ENCODE data around the gene ELMO1. TPM values are rescaled to one million over a fixed set of nuclear protein-coding genes. Genes with fewer than 3 reads are reported as not detected.
A peak's percentile ranks its signal among the peaks of the same experiment; 100 is the strongest.

Gene ELMO1
- total RNA-seq, 2 experiments from 2014 or later = 129 to 137 TPM

DNA sequence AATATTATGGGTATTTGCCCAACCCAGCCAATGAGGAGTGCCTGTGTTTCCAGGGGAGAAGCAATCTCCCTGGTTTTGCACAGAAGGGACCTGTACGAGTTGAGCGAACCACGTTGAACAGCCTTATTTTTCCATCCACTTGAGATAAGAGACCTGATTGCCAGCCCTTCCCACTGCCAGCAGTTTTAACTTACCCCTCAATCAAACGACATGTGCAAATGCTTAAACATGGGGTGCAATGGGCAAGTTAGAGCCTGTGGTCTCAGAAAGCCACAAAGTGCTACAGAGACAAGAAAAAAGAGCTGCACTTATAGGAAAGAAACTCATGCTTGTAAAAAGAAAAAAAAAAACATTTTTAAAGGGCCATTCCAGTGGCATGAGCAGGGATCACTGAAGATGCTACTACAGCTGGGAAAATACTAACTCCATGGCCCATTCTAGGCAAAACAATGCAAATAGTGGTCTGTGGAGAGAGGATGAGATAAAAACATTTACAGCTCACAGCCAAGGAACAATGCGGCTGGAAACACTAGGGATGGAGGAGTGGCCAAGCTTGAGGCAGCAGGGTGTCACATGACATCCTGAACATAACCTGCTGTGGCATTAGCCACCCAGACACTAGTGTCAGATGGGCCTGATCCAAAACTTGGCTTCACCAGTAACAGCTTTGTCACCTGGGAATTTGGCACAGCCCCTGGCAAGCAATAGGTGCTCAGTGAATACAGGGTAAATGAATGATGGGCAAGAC is 162.8 kb downstream of the ELMO1 start:
- Mint-ChIP-seq H3K27ac (peak overlapping the region; percentile 31), H3K36me3 (ENCODE audit: low read depth) (peaks cover 16% of the 10 kb centered on the region), H3K4me1 (ENCODE audit: low read depth) (peaks cover 66% of the 10 kb centered on the region), H3K4me3 (no peak overlapping the region), H3K9me3 (no peaks in the 10 kb centered on the region), H3K27me3 (ENCODE audit: low read depth) (no peaks in the 10 kb centered on the region)
- intact Hi-C loops (cut with micrococcal nuclease) = loop anchor here (1.0 to 2.0 kb wide), 3 partner anchors 67 to 224 kb away; partner anchors contain the start of gene ELMO1
- CTCF ChIA-PET = interaction anchor here (1.2 to 5.1 kb wide), 13 partner anchors 15 to 226 kb away, joined by 3 to 33 read pairs (median 5); no protein-coding TSS in a partner anchor
- peak; percentile 18 for DNase-seq

DNA sequence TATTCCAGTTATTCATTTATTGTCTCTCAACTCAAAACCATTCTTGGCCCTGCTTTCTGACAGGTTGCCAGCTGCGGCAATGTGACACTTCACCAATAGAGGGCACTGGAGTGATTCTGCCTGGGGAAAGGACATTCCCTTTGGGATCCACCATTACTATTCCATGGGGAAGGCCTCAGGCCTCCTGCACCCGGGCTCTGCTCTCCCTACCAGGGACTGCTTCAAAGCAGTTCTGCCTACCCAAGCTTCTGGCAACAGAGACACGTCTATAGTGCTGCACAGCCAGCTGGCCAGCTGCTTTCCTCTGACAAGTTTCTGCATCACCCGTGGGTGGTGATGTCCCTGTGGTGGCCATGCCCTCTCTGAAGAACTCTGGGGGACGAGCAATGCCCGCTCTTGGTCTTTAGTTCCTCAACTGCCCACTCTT is 163.8 kb downstream of the ELMO1 start:
- CTCF ChIA-PET = interaction anchor here (0.7 to 5.1 kb wide), 21 partner anchors 9 to 227 kb away, joined by 3 to 33 read pairs (median 4); no protein-coding TSS in a partner anchor
- no peaks in the 10 kb centered on the region for H3K9me3 Mint-ChIP-seq
- intact Hi-C loops (cut with micrococcal nuclease) = loop anchor here (1.0 to 2.0 kb wide), 5 partner anchors 57 to 225 kb away; partner anchors contain the start of gene ELMO1
- H3K4me3 Mint-ChIP-seq = no peak overlapping the region
- no peak overlapping the region for H3K27ac Mint-ChIP-seq
- H3K27me3 Mint-ChIP-seq (ENCODE audit: low read depth) = no peaks in the 10 kb centered on the region
- H3K36me3 Mint-ChIP-seq (ENCODE audit: low read depth) = peaks cover 16% of the 10 kb centered on the region
- peak; percentile 53 for DNase-seq
- peaks cover 72% of the 10 kb centered on the region for H3K4me1 Mint-ChIP-seq (ENCODE audit: low read depth)

DNA sequence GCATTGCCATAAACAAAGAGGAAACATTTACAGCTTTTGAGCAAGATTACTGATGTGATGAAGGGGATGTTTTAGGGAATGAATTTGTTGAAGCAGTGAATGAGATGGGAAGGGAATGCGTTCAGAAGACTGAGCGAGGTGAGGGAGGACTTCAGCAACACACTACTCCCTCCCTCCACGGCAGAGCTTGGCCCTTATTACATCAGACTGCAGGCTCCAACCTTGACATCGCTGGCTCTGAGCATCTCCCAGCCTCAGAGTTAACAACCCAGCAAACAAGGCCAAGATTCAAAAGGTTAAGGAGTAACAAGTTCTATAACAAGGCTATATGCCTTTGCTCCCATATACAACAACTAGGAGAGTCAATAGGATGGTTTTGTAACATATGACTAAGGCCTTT is 164.4 kb downstream of the ELMO1 start:
- H3K36me3 Mint-ChIP-seq (ENCODE audit: low read depth) = peaks cover 18% of the 10 kb centered on the region
- no peaks in the 10 kb centered on the region for H3K27me3 Mint-ChIP-seq (ENCODE audit: low read depth)
- DNase-seq = no peak
- CTCF ChIA-PET = interaction anchor here (0.7 to 5.1 kb wide), 20 partner anchors 9 to 227 kb away, joined by 3 to 33 read pairs (median 4); no protein-coding TSS in a partner anchor
- no peaks in the 10 kb centered on the region for H3K9me3 Mint-ChIP-seq
- intact Hi-C loops (cut with micrococcal nuclease) = loop anchor here (1.0 to 2.0 kb wide), 3 partner anchors 58 to 211 kb away; partner anchors contain the start of gene ELMO1
- H3K27ac Mint-ChIP-seq = no peak overlapping the region
- H3K4me1 Mint-ChIP-seq (ENCODE audit: low read depth) = peaks cover 72% of the 10 kb centered on the region
- H3K4me3 Mint-ChIP-seq = no peak overlapping the region

DNA sequence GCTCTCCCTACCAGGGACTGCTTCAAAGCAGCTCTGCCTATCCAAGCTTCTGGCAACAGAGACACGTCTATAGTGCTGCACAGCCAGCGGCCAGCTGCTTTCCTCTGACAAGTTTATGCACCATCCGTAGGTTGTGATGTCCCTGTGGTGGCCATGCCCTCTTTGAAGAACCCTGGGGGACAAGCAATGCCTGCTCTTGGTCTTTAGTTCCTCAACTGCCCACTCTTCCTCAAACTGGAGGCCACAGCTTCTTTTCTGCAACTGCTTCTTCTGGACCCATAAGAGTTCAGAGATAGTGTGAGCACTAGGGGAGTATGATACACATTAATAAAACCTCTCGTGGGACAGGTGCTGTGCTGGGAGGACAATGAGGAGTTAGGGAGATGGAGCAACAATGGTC is 164.9 kb downstream of the ELMO1 start:
- intact Hi-C loops (cut with micrococcal nuclease) = loop anchor here (1.0 to 2.0 kb wide), 3 partner anchors 59 to 212 kb away; partner anchors contain the start of gene ELMO1
- H3K4me3 Mint-ChIP-seq = no peak overlapping the region
- DNase-seq = no peak
- H3K4me1 Mint-ChIP-seq (ENCODE audit: low read depth) = peaks cover 71% of the 10 kb centered on the region
- no peak overlapping the region for H3K27ac Mint-ChIP-seq
- no peaks in the 10 kb centered on the region for H3K27me3 Mint-ChIP-seq (ENCODE audit: low read depth)
- H3K9me3 Mint-ChIP-seq = no peaks in the 10 kb centered on the region
- H3K36me3 Mint-ChIP-seq (ENCODE audit: low read depth) = peaks cover 21% of the 10 kb centered on the region
- CTCF ChIA-PET = interaction anchor here (1.1 to 5.1 kb wide), 5 partner anchors 8 to 211 kb away, joined by 3 to 33 read pairs (median 5); no protein-coding TSS in a partner anchor

DNA sequence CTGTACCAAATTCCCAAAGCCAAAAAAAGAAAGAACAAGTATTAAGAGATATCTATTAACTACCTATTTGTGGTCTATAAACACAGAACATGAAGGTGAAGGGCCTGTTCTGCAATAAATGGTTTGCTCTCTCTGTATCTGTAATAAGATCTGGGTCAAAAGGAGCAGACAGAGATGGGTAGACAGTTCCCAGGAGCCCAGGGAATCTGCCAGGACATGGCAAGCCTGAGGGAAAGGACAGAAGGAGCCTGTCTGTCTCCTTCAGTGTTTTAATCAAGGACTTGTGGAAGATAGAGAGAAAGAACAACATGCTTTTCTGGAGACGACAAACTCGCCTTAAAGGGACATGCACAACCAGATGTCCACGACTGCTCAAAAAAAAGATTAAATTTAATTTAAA is 165.7 kb downstream of the ELMO1 start:
- H3K4me1 Mint-ChIP-seq (ENCODE audit: low read depth) = peaks cover 74% of the 10 kb centered on the region
- no peaks in the 10 kb centered on the region for H3K9me3 Mint-ChIP-seq
- H3K27ac Mint-ChIP-seq = no peak overlapping the region
- DNase-seq = no peak
- H3K4me3 Mint-ChIP-seq = no peak overlapping the region
- H3K36me3 Mint-ChIP-seq (ENCODE audit: low read depth) = peaks cover 26% of the 10 kb centered on the region
- intact Hi-C loops (cut with micrococcal nuclease) = no loop called here
- CTCF ChIA-PET = interaction anchor here (1.1 to 5.1 kb wide), 2 partner anchors 59 to 70 kb away, joined by 3 to 33 read pairs; no protein-coding TSS in a partner anchor
- no peaks in the 10 kb centered on the region for H3K27me3 Mint-ChIP-seq (ENCODE audit: low read depth)

DNA sequence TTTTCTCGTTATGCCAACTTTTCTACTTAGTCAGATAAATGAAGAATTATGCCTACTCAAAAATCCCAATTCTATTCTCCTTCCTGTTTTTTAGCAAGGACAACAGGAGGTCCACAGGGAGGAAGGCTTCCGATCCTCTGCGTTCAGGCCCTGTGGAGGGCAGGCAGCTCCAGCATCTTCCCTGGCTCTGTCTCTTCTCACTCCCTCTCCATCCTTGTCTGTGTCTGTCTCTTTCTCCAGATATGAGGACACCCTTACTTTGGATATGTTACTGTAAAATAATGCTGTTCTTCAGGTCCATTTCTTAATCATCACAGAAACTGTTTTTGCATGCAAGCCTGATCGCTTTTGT is 166.6 kb downstream of the ELMO1 start:
- Mint-ChIP-seq H3K4me3 (no peak overlapping the region), H3K36me3 (ENCODE audit: low read depth) (peaks cover 26% of the 10 kb centered on the region), H3K9me3 (no peaks in the 10 kb centered on the region), H3K27ac (no peak overlapping the region), H3K4me1 (ENCODE audit: low read depth) (peaks cover 71% of the 10 kb centered on the region), H3K27me3 (ENCODE audit: low read depth) (no peaks in the 10 kb centered on the region)
- intact Hi-C loops (cut with micrococcal nuclease) = no loop called here
- no peak for DNase-seq
- CTCF ChIA-PET = interaction anchor here (0.7 kb wide), 1 partner anchor 214 kb away, joined by 3 read pairs; no protein-coding TSS in a partner anchor

DNA sequence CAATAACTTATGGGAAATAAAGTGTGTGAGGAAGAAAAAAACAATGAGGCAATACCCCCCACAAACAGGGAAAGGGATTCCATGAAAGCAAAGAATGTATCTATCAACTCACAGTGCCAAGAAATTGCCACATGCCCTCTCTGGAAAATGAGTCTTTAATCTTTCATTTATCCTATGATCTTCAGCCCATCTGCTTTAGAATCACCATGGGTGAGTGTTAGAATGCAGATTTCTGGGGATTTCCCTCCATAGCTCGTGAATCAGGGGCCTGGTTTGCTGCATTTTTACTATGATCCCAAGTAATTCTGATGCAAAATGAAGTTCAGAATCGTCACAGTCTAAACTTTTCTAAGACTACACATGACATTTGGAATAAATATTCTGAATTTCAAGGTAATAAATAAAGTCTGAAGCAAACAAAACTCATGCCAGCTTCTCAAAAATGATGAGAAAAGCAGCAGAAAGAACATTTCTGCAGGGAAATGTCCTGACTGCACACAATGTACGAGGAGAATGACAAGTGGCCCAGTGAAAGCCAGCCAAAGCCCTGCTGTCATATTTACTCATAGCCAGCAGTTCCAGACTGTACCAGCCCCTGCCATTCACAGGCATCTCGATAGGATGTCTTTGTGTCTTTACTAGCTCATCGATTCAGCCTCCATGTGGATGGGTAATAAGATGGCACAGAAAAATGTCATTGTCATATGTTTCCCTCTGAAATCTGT is 167.1 kb downstream of the ELMO1 start:
- intact Hi-C loops (cut with micrococcal nuclease) = no loop called here
- Mint-ChIP-seq H3K4me1 (ENCODE audit: low read depth) (peaks cover 72% of the 10 kb centered on the region), H3K4me3 (no peak overlapping the region), H3K27ac (no peak overlapping the region), H3K9me3 (no peaks in the 10 kb centered on the region), H3K27me3 (ENCODE audit: low read depth) (no peaks in the 10 kb centered on the region), H3K36me3 (ENCODE audit: low read depth) (peaks cover 26% of the 10 kb centered on the region)
- no peak for DNase-seq
- CTCF ChIA-PET = interaction anchor here (0.7 to 0.9 kb wide), 2 partner anchors 12 to 214 kb away, joined by 3 read pairs; no protein-coding TSS in a partner anchor

DNA sequence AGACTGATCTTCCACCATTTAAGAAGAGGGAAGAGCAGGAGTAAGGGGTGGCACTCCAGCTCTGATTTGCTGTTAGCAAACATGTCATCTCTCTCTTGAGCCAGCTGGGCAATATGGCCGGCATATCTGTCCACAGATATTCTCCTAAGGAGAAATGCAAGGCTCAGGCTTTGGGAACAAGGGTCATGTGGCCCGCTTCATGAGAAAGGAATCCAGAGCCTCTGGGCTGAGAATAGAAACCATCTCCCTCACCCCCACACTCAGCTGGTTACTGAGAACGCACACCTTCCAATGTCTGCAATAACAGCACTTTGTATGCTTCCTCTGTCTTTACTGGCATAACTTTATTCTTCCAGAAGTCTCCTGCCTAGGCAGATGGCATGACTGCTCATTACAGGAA is 171.2 kb downstream of the ELMO1 start:
- no peak for DNase-seq
- intact Hi-C loops (cut with micrococcal nuclease) = no loop called here
- H3K4me1 Mint-ChIP-seq (ENCODE audit: low read depth) = peaks cover 62% of the 10 kb centered on the region
- H3K36me3 Mint-ChIP-seq (ENCODE audit: low read depth) = peaks cover 28% of the 10 kb centered on the region
- H3K27me3 Mint-ChIP-seq (ENCODE audit: low read depth) = no peaks in the 10 kb centered on the region
- CTCF ChIA-PET = no interaction called here
- H3K27ac Mint-ChIP-seq = no peak overlapping the region
- H3K4me3 Mint-ChIP-seq = no peak overlapping the region
- no peaks in the 10 kb centered on the region for H3K9me3 Mint-ChIP-seq

DNA sequence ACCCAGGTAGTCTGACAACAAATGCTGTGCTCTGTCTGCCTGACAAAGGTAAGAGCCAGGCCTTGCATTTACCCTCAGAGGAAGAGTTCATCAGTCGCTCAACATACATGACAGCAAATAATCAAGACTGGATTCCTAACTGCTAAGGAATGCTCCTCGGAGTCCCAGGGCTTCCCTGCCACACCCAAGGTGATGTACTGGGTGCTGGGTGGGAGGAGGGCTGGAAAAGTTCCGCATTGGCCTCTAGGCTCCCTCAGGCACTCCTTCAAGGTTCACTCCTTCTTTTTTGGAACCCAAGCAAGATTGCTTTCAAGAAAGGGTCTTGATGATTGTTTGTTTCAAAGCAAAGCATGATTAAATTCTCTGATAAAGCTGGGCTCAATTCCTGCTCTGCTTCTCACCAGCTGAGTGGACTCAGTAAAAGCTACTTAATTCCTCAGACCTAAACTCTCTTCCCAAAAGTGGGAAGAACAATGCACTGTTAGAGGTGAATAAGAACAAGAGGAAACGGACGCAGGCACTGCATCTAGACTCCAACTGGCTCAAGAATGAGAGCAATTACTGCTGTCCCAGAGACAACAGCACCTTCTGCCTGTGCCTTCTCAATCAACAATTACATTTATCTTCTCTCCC is 173.5 kb downstream of the ELMO1 start:
- H3K4me3 Mint-ChIP-seq = no peak overlapping the region
- CTCF ChIA-PET = interaction anchor here (0.6 to 1.7 kb wide), 2 partner anchors 9 to 246 kb away, joined by 4 to 6 read pairs; no protein-coding TSS in a partner anchor
- DNase-seq = no peak
- no peaks in the 10 kb centered on the region for H3K9me3 Mint-ChIP-seq
- H3K4me1 Mint-ChIP-seq (ENCODE audit: low read depth) = peaks cover 49% of the 10 kb centered on the region
- peaks cover 18% of the 10 kb centered on the region for H3K36me3 Mint-ChIP-seq (ENCODE audit: low read depth)
- intact Hi-C loops (cut with micrococcal nuclease) = no loop called here
- no peak overlapping the region for H3K27ac Mint-ChIP-seq
- H3K27me3 Mint-ChIP-seq (ENCODE audit: low read depth) = no peaks in the 10 kb centered on the region

DNA sequence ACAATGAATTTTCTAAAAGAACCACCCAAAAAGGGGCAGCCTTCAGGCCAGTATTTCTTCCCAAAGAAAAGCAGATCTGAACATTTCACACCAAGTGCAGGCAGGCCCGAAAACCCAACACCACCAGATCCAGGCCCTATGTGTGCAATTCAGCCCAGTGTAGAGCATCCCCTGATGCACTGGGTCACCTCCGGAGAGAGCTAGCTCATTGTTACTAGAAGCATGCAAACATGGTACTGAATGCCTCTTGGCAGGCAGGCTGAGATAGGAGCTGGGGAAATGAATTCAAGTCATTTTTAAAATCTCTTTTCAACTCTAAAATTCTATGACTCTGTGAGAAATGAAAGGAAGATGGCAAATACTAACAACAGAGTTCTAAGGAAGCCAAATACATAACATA is 174.8 kb downstream of the ELMO1 start:
- H3K36me3 Mint-ChIP-seq (ENCODE audit: low read depth) = peaks cover 17% of the 10 kb centered on the region
- CTCF ChIA-PET = interaction anchor here (0.5 kb wide), 1 partner anchor 92 kb away, joined by 3 read pairs; no protein-coding TSS in a partner anchor
- no peak overlapping the region for H3K27ac Mint-ChIP-seq
- intact Hi-C loops (cut with micrococcal nuclease) = no loop called here
- H3K27me3 Mint-ChIP-seq (ENCODE audit: low read depth) = no peaks in the 10 kb centered on the region
- no peaks in the 10 kb centered on the region for H3K9me3 Mint-ChIP-seq
- H3K4me1 Mint-ChIP-seq (ENCODE audit: low read depth) = peaks cover 39% of the 10 kb centered on the region
- DNase-seq = no peak
- no peak overlapping the region for H3K4me3 Mint-ChIP-seq

DNA sequence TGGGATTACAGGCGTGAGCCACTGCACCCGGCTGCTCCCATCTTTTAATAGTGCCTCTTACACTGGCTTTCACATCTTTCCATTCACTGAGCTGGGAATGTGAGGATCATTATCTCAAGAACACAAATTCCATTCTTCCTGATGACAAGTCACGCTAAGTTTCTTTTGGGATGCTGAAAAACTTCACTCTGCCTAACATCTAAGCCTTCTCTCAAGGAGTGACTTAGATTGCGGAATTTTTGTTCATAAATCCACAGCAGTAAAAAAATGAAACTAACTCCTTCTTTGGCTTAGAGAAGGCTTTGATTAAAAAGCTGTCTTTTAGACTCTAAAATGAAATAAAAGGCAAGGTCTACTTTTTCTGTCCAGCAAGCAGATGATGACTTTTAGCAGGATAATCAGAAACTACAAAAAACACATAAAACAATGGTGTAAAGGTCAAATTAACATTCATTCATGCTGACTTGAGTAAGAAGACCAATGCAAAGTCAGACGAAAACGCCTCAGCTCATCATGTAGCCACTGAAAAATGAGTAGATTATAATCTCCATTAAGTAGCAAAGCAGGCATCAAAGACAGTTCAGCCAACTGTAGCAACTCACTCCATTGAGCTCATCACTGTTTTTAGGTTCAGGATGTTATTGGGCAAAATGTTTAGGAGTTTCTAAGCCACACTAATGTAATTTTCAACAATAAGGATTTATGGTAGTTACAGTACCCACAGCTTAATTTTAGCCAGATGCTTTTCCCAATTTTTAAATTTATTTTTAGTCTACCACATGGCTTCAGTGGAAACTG is 178.8 kb downstream of the ELMO1 start:
- Mint-ChIP-seq H3K9me3 (no peaks in the 10 kb centered on the region), H3K36me3 (ENCODE audit: low read depth) (peaks cover 20% of the 10 kb centered on the region), H3K4me1 (ENCODE audit: low read depth) (peaks cover 30% of the 10 kb centered on the region), H3K27me3 (ENCODE audit: low read depth) (no peaks in the 10 kb centered on the region), H3K27ac (no peak overlapping the region), H3K4me3 (no peak overlapping the region)
- intact Hi-C loops (cut with micrococcal nuclease) = no loop called here
- CTCF ChIA-PET = interaction anchor here (0.8 to 1.9 kb wide), 4 partner anchors 11 to 84 kb away, joined by 3 to 6 read pairs (median 4); no protein-coding TSS in a partner anchor
- no peak for DNase-seq
